HG03460 (cell line): ENCODE data around the gene NAP1L5.
A peak's percentile ranks its signal among the peaks of the same experiment; 100 is the strongest.

Experiments
- ATAC-seq: cut with Tn5 transposase; IDR thresholded peaks from one replicate; pipeline ENCODE4 v1.9.1; 2021; ENCODE audit not compliant: unreplicated experiment

NAP1L5 gene

GRCh38 chr4:88722828-88723227, 25.2 kb upstream of the NAP1L5 start:
- no peak for ATAC-seq

- ATAC-seq: no peak
Observed at GRCh38 chr4:88722276-88722780, 24.7 kb upstream of the NAP1L5 start.

GRCh38 chr4:88720451-88721428, 23.1 kb upstream of the NAP1L5 start:
- no peak for ATAC-seq

GRCh38 chr4:88719381-88719780, 21.8 kb upstream of the NAP1L5 start:
- ATAC-seq: no peak

- no peak for ATAC-seq
Observed at GRCh38 chr4:88718098-88718497, 20.5 kb upstream of the NAP1L5 start.

- ATAC-seq: no peak
Observed at GRCh38 chr4:88713782-88714181, 16.2 kb upstream of the NAP1L5 start.

GRCh38 chr4:88709989-88710388, 12.4 kb upstream of the NAP1L5 start:
- no peak for ATAC-seq

- ATAC-seq: no peak
Observed at GRCh38 chr4:88706574-88706973, 8.9 kb upstream of the NAP1L5 start.

- ATAC-seq: no peak
Observed at GRCh38 chr4:88705805-88706492, 8.3 kb upstream of the NAP1L5 start.

- no peak for ATAC-seq
Observed at GRCh38 chr4:88705223-88705622, 7.6 kb upstream of the NAP1L5 start.

GRCh38 chr4:88702782-88703181, 5.2 kb upstream of the NAP1L5 start:
- no peak for ATAC-seq

- ATAC-seq: no peak
Observed at GRCh38 chr4:88698519-88698918, 890 bp upstream of the NAP1L5 start.

- ATAC-seq: no peak
Observed at GRCh38 chr4:88697141-88697540, 488 bp downstream of the NAP1L5 start.

- no peak for ATAC-seq
Observed at GRCh38 chr4:88696630-88697029, 999 bp downstream of the NAP1L5 start.

GRCh38 chr4:88693792-88694191, 3.8 kb downstream of the NAP1L5 start:
- ATAC-seq: no peak

GRCh38 chr4:88690355-88690754, 7.3 kb downstream of the NAP1L5 start:
- ATAC-seq: no peak

GRCh38 chr4:88681209-88681608, 16.4 kb downstream of the NAP1L5 start:
- ATAC-seq: no peak

- no peak for ATAC-seq
Observed at GRCh38 chr4:88675543-88675942, 22.1 kb downstream of the NAP1L5 start.

GRCh38 chr4:88674979-88675378, 22.6 kb downstream of the NAP1L5 start:
- ATAC-seq: no peak

- ATAC-seq: no peak
Observed at GRCh38 chr4:88674565-88674964, 23.1 kb downstream of the NAP1L5 start.

- ATAC-seq: no peak
Observed at GRCh38 chr4:88673886-88674285, 23.7 kb downstream of the NAP1L5 start.

- peak; percentile 59 for ATAC-seq
Observed at GRCh38 chr4:88672987-88673386, 24.6 kb downstream of the NAP1L5 start.
